SU-DHL-6 (cell line): ENCODE measurements around the gene MFSD6.

Experiments used
- EZH2phosphoT487 ChIP-seq: fragments of 200-600 bp; sonication (generic), shearing (Covaris generic); conservative IDR thresholded peaks from 2 replicates; pipeline ENCODE4 v1.6.1; 2018; ENCODE audit warnings: mild to moderate bottlenecking, antibody characterized with exemption, low read length, moderate library complexity, mixed read lengths
- TF ChIP-seq, protein P1 (sequence below): fragments of 200-600 bp; sonication (generic); IDR thresholded peaks from one replicate; pipeline ENCODE4 v1.5.1; 2017; ENCODE audit warnings: antibody characterized with exemption, mild to moderate bottlenecking, low read length, moderate library complexity; ENCODE audit not compliant: insufficient read depth, poor library complexity, severe bottlenecking

DNA sequence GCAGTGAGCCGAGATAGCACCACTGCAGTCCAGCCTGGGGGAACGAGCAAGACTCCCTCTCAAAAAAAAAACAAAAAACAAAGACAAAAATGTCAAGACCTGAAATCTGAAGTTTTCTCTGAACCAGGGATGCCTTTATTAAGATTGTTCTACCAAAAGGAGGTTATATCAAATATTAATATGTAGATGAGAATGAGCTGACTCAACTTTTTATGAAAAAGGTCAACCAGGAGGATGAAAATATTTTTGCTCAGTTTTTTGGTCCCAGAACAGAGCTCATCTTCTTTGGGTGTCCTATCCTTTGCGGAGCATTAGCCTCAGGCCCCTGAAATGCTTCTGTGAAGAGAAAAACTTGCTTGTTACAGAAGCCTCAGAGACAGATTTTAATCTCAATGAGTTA lies 82.3 kb downstream of the MFSD6 start:
- TF ChIP-seq, protein P1, sequence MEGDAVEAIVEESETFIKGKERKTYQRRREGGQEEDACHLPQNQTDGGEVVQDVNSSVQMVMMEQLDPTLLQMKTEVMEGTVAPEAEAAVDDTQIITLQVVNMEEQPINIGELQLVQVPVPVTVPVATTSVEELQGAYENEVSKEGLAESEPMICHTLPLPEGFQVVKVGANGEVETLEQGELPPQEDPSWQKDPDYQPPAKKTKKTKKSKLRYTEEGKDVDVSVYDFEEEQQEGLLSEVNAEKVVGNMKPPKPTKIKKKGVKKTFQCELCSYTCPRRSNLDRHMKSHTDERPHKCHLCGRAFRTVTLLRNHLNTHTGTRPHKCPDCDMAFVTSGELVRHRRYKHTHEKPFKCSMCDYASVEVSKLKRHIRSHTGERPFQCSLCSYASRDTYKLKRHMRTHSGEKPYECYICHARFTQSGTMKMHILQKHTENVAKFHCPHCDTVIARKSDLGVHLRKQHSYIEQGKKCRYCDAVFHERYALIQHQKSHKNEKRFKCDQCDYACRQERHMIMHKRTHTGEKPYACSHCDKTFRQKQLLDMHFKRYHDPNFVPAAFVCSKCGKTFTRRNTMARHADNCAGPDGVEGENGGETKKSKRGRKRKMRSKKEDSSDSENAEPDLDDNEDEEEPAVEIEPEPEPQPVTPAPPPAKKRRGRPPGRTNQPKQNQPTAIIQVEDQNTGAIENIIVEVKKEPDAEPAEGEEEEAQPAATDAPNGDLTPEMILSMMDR: no peak
- no peak for TF ChIP-seq EZH2phosphoT487
